Keratinocyte (primary cell): ENCODE results near the gene KLHL9. TPM values are rescaled to one million over a fixed set of nuclear protein-coding genes. Genes with fewer than 3 reads are reported as not detected.

Source experiments
- DNase-seq: peaks from one replicate; pipeline ENCODE4 v3.0.0-alpha.2; 2011; ENCODE audit warnings: low read depth, missing footprints, low spot score
- FAIRE-seq: peaks from 2 replicates; lab custom pipeline; 2011; peaks lifted over from hg19 to GRCh38; lab: Jason Lieb, UNC
- H2AFZ ChIP-seq: 2 replicates; pipeline ENCODE4 v1.6.0; 2012; ENCODE audit warnings: low read length, control low read depth, inconsistent platforms; ENCODE audit not compliant: control insufficient read depth
- H3K27ac ChIP-seq: 2 replicates; pipeline ENCODE4 v1.5.1; 2011; ENCODE audit warnings: low read length; ENCODE audit not compliant: control insufficient read depth, insufficient read depth
- H3K27me3 ChIP-seq: 3 replicates; pipeline ENCODE4 v1.6.0; 2011; ENCODE audit warnings: low read length; ENCODE audit not compliant: control insufficient read depth, insufficient read depth; ENCODE audit errors: extremely low read depth
- H3K36me3 ChIP-seq, 2 experiments: 2 replicates in 1 of 2; 3 replicates in 1 of 2; pipeline ENCODE4 v1.5.1; 2011; ENCODE audit warnings: low read length in 2 of 2, mild to moderate bottlenecking in 1 of 2; ENCODE audit not compliant: control insufficient read depth in 2 of 2, insufficient read depth in 2 of 2; ENCODE audit errors: extremely low read depth in 1 of 2
- H3K4me1 ChIP-seq: 3 replicates; pipeline ENCODE4 v1.5.1; 2011; ENCODE audit warnings: low read length; ENCODE audit not compliant: control insufficient read depth, insufficient read depth; ENCODE audit errors: extremely low read depth
- H3K4me2 ChIP-seq: 3 replicates; pipeline ENCODE4 v1.6.0; 2011; ENCODE audit warnings: low read depth, low read length; ENCODE audit not compliant: control insufficient read depth, insufficient read depth; ENCODE audit errors: extremely low read depth
- H3K4me3 ChIP-seq, 3 experiments: fragments of 200-600 bp in 1 of 3; sonication (generic) in 1 of 3; 2 replicates in 2 of 3; 3 replicates in 1 of 3; pipeline ENCODE4 v1.5.1; 2011 to 2016; ENCODE audit warnings: low read length in 3 of 3, mild to moderate bottlenecking in 3 of 3, control low read depth in 2 of 3, inconsistent platforms in 1 of 3, low read depth in 1 of 3, mixed read lengths in 1 of 3, mixed run types in 1 of 3, moderate library complexity in 1 of 3; ENCODE audit not compliant: control insufficient read depth in 2 of 3, insufficient read depth in 2 of 3; ENCODE audit errors: extremely low read depth in 1 of 3
- H3K79me2 ChIP-seq: 2 replicates; pipeline ENCODE4 v1.6.0; 2012; ENCODE audit warnings: low read length; ENCODE audit not compliant: control insufficient read depth, insufficient read depth
- H3K9ac ChIP-seq: 3 replicates; pipeline ENCODE4 v1.6.0; 2011; ENCODE audit warnings: low read length; ENCODE audit not compliant: control insufficient read depth, insufficient read depth; ENCODE audit errors: extremely low read depth
- H3K9me1 ChIP-seq: 3 replicates; pipeline ENCODE4 v1.6.0; 2011; ENCODE audit warnings: low read length; ENCODE audit not compliant: control insufficient read depth, insufficient read depth; ENCODE audit errors: extremely low read depth
- H3K9me3 ChIP-seq: 2 replicates; pipeline ENCODE4 v1.5.1; 2012; ENCODE audit warnings: low read depth, low read length; ENCODE audit not compliant: control insufficient read depth
- H4K20me1 ChIP-seq: 3 replicates; pipeline ENCODE4 v1.6.0; 2011; ENCODE audit warnings: low read length; ENCODE audit not compliant: control insufficient read depth, insufficient read depth; ENCODE audit errors: extremely low read depth
- CTCF ChIP-seq, 3 experiments: IDR thresholded peaks in 1 of 3; conservative IDR thresholded peaks in 1 of 3; optimal IDR thresholded peaks in 1 of 3; 2 replicates in 2 of 3; 3 replicates in 1 of 3; pipeline versions ENCODE3 to v1.5.1; 2011; ENCODE audit warnings: low read length in 3 of 3, mild to moderate bottlenecking in 3 of 3, moderate library complexity in 2 of 3, control low read depth in 1 of 3, inconsistent platforms in 1 of 3; ENCODE audit not compliant: insufficient read depth in 2 of 3; ENCODE audit errors: extremely low read depth in 1 of 3
- EZH2 ChIP-seq: IDR thresholded peaks from one replicate; pipeline ENCODE4 v1.6.1; 2012; ENCODE audit warnings: inconsistent platforms, mild to moderate bottlenecking, low read length, moderate library complexity
- dilution Hi-C: fragments of 300-500 bp; cut with MboI; formaldehyde crosslinking; loops from one replicate; pipeline ENCODE4 v1.7.0; 2020; ENCODE audit warnings: low sequenced_read_pairs; ENCODE audit not compliant: extremely low pct_ligation_motif_present
- polyA plus RNA-seq, 5 experiments: library from polyadenylated mRNA; depleted of rRNA in 3 of 5; stranded (reverse) in 3 of 5; stranded (forward) in 1 of 5; unstranded in 1 of 5; fragments of >200 nt; gene quantifications; 1 replicate in 1 of 5; 2 replicates in 3 of 5; 3 replicates in 1 of 5; pipeline versions ENCODE4 v1.2.1 to v1.2.3, GENCODE V29; 2011 to 2012; ENCODE audit warnings: missing spikeins in 2 of 5, low read depth in 1 of 5, low replicate concordance in 1 of 5

The KLHL9 gene
- polyA plus RNA-seq, 1 donor (not counting 4 experiments of a cell fraction or from before 2014, with no cell fraction given), result 18.7 TPM

DNA sequence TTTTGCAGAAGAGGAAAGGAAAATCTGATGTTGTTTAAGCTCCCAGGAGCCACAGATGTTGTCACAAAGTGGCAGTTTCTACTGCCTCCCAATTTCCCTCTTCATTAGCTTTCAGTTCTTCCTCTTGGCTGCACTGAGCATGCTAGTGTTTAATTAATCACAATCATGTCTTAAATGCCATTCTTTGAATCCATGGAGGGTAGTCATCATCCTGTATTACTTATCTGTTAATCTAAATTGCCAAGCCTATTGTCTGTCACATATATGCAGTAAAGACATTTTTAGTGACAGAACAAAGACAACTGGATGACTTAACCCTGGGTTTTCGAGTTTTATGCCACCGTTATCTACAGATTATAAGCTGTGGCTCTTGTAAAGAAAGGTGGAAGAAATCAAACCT is 14.7 kb downstream of the KLHL9 start:
- dilution Hi-C loops, result no loop called here
- Histone ChIP-seq H3K9ac (no peak overlapping the region), H3K4me1 (peaks cover 6% of the 10 kb centered on the region), H3K4me3 (no peak overlapping the region), H3K4me2 (no peak overlapping the region), H3K9me1 (no peaks in the 10 kb centered on the region), H2AFZ (no peak overlapping the region), H3K79me2 (no peaks in the 10 kb centered on the region), H3K36me3 (peaks cover under 1 to 5% of the 10 kb centered on the region in 2 experiments), H3K27ac (no peak overlapping the region), H4K20me1 (no peaks in the 10 kb centered on the region), H3K9me3 (no peaks in the 10 kb centered on the region), H3K27me3 (no peaks in the 10 kb centered on the region)
- FAIRE-seq, result no peak
- TF ChIP-seq EZH2 (no peak), CTCF (optimal IDR thresholded peaks at IDR 0.05 in 1 of 3, IDR thresholded peaks at IDR 0.05 in 1 of 3, conservative IDR thresholded peaks at IDR 0.05 in 1 of 3; ENCODE audit: extremely low read depth in 1 of 3, insufficient read depth in 2 of 3, low read length in 3 of 3) (no peak)
- no peak for DNase-seq

GRCh38 chr9:21317956-21318923 is 17.0 kb downstream of the KLHL9 start:
- H3K36me3 ChIP-seq, result peaks cover 0 to 2% of the 10 kb centered on the region in 2 experiments
- no peaks in the 10 kb centered on the region for H3K79me2 ChIP-seq
- H4K20me1 ChIP-seq, result no peaks in the 10 kb centered on the region
- no peak overlapping the region for H3K9ac ChIP-seq
- dilution Hi-C loops, result no loop called here
- H3K4me2 ChIP-seq, result no peak overlapping the region
- H3K9me3 ChIP-seq, result no peaks in the 10 kb centered on the region
- H3K27me3 ChIP-seq, result no peaks in the 10 kb centered on the region
- H2AFZ ChIP-seq, result no peak overlapping the region
- H3K4me1 ChIP-seq, result peaks cover 6% of the 10 kb centered on the region
- no peak overlapping the region for H3K4me3 ChIP-seq
- FAIRE-seq, result no peak
- TF ChIP-seq EZH2 (no peak), CTCF (optimal IDR thresholded peaks at IDR 0.05 in 1 of 3, IDR thresholded peaks at IDR 0.05 in 1 of 3, conservative IDR thresholded peaks at IDR 0.05 in 1 of 3; ENCODE audit: extremely low read depth in 1 of 3, insufficient read depth in 2 of 3, low read length in 3 of 3) (peak; percentile 40 to 64 (median 58))
- no peak for DNase-seq
- no peak overlapping the region for H3K27ac ChIP-seq
- H3K9me1 ChIP-seq, result no peaks in the 10 kb centered on the region
